ENCODE results near the gene WNT9B. TPM values are rescaled to one million over a fixed set of nuclear protein-coding genes. Genes with fewer than 3 reads are reported as not detected.

WNT9B gene
- total RNA-seq, 4 donors from 2014 or later: 0.42 to 0.66 (median 0.65) TPM; not detected in 1

DNA sequence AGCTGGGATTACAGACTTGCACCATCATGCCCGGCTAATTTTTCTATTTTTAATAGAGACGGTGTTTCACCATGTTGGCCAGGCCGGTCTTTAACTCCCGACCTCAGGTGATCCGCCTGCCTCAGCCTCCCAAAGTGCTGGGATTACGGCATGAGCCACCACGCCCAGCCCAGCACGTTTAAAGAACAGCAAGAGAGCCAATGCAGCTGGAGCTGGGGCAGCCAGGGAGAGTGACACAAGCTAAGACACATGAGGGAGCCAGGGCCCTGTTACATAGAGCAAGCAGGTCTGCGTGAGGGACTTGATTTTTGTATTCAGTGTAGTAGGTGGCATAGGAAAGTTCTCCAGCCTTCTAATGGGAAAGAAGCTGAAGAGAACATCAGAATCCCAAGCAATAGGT lies 49.9 kb downstream of the WNT9B start:
- H3K27me3 ChIP-seq: peaks cover 0 to 34% (median 0%) of the 10 kb centered on the region in 4 donors
- H3K36me3 ChIP-seq: no peaks in the 10 kb centered on the region
- H3K9me3 ChIP-seq: peaks cover 0 to 10% (median 4%) of the 10 kb centered on the region in 4 donors
- H3K27ac ChIP-seq (replicated peaks in 1 of 4): no peak overlapping the region
- no peak overlapping the region for H3K4me3 ChIP-seq
- H3K4me1 ChIP-seq: no peaks in the 10 kb centered on the region
- 67% methylated on average over 6 of the region's 9 CpGs for WGBS
- TF ChIP-seq EP300 (IDR thresholded peaks at IDR 0.05): no peak
- no peak for TF ChIP-seq POLR2A (IDR thresholded peaks at IDR 0.05; ENCODE audit: low read depth)
- TF ChIP-seq POLR2AphosphoS5 (IDR thresholded peaks at IDR 0.05): no peak
- TF ChIP-seq CTCF (IDR thresholded peaks at IDR 0.05): no peak
- DNase-seq (ENCODE audit: extremely low spot score): no peak
- intact Hi-C loops (cut with DNase I): no loop called here

- TF ChIP-seq CTCF (IDR thresholded peaks at IDR 0.05): no peak
- TF ChIP-seq POLR2A (IDR thresholded peaks at IDR 0.05; ENCODE audit: low read depth): no peak
- no peak for TF ChIP-seq EP300 (IDR thresholded peaks at IDR 0.05)
- no peak for TF ChIP-seq POLR2AphosphoS5 (IDR thresholded peaks at IDR 0.05)
- H3K4me1 ChIP-seq: no peaks in the 10 kb centered on the region
- peaks cover 0 to 2% (median under 1%) of the 10 kb centered on the region in 4 donors for H3K9me3 ChIP-seq
- H3K36me3 ChIP-seq: no peaks in the 10 kb centered on the region
- intact Hi-C loops (cut with DNase I): no loop called here
- H3K27ac ChIP-seq (replicated peaks in 1 of 4): no peak overlapping the region
- WGBS: 91% methylated on average over 4 of the region's 4 CpGs
- peaks cover 0 to 42% (median 2%) of the 10 kb centered on the region in 4 donors for H3K27me3 ChIP-seq
- H3K4me3 ChIP-seq: no peak overlapping the region
- DNase-seq (ENCODE audit: extremely low spot score): no peak
Measured at GRCh38 chr17:46903762-46904672, 52.6 kb downstream of the WNT9B start.

DNA sequence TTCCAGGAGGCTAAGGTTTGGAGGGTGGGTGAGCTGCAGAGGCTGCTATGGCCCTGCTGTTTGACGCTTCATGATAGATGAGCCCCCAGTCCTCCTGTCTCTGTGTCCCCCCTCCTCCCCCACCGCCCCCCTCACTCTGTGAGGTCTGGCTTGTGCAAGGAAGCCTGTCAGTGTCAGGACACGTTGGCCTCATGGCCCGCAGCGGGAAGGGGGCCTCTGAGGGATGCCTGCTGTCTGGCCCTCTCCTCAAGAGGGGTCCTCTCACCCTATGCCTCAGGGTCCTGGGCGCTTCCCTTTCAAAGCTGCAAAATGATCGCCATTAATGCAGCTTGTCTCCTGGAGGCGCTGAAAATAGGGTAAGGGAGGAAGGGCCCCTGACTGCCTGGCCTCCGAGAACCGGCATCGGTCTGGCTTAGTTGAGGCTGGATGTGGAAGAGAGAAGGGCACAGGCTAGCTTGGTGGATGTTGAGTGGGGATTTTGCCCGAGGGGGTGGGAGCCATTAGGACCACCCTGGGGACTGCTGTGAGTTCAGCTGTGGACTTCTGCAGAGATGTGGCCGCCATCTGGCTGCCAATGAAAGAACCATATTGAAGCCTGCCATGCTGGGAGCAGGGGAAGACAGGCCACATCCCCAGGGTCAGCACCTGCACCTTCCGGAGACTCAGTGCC lies 56.8 kb downstream of the WNT9B start:
- intact Hi-C loops (cut with DNase I): no loop called here
- DNase-seq (ENCODE audit: extremely low spot score): no peak
- TF ChIP-seq CTCF (IDR thresholded peaks at IDR 0.05) (no peak), POLR2AphosphoS5 (IDR thresholded peaks at IDR 0.05) (no peak), POLR2A (IDR thresholded peaks at IDR 0.05; ENCODE audit: low read depth) (no peak)
- 47% methylated on average over 12 of the region's 14 CpGs for WGBS
- no peaks in the 10 kb centered on the region for H3K9me3 ChIP-seq
- no peak overlapping the region for H3K4me3 ChIP-seq
- H3K36me3 ChIP-seq: no peaks in the 10 kb centered on the region
- H3K27me3 ChIP-seq: peaks cover 0 to 50% (median 2%) of the 10 kb centered on the region in 4 donors
- H3K4me1 ChIP-seq: no peaks in the 10 kb centered on the region
- H3K27ac ChIP-seq (replicated peaks in 1 of 4): no peak overlapping the region

GRCh38 chr17:46910179-46910927 lies 59.0 kb downstream of the WNT9B start:
- Histone ChIP-seq H3K4me1 (no peaks in the 10 kb centered on the region), H3K36me3 (no peaks in the 10 kb centered on the region), H3K4me3 (no peak overlapping the region), H3K27ac (replicated peaks in 1 of 4) (no peak overlapping the region), H3K9me3 (no peaks in the 10 kb centered on the region), H3K27me3 (peaks cover 0 to 40% (median 2%) of the 10 kb centered on the region in 4 donors)
- 85% methylated on average over 10 of the region's 10 CpGs for WGBS
- TF ChIP-seq EP300 (IDR thresholded peaks at IDR 0.05): no peak
- no peak for TF ChIP-seq POLR2AphosphoS5 (IDR thresholded peaks at IDR 0.05)
- no peak for TF ChIP-seq POLR2A (IDR thresholded peaks at IDR 0.05; ENCODE audit: low read depth)
- no peak for TF ChIP-seq CTCF (IDR thresholded peaks at IDR 0.05)
- intact Hi-C loops (cut with DNase I): no loop called here
- DNase-seq (ENCODE audit: extremely low spot score): no peak

Data from esophagus muscularis mucosa (tissue), 4 donors.